HUES64 (cell line): Measurements from ENCODE around the gene KLHL42.

Experiments
- H3K27ac ChIP-seq: 2 replicates; pipeline ENCODE4 v1.7.0; 2013; ENCODE audit warnings: low read depth, low read length, inconsistent platforms
- H3K27me3 ChIP-seq: 2 replicates; pipeline ENCODE4 v1.6.1; 2013; ENCODE audit warnings: mild to moderate bottlenecking, low read length; ENCODE audit not compliant: insufficient read depth
- H3K36me3 ChIP-seq: 2 replicates; pipeline ENCODE4 v1.6.1; 2013; ENCODE audit warnings: mild to moderate bottlenecking, low read length; ENCODE audit not compliant: insufficient read depth
- H3K4me1 ChIP-seq: 2 replicates; pipeline ENCODE4 v1.6.1; 2013; ENCODE audit warnings: mild to moderate bottlenecking, low read length, moderate library complexity; ENCODE audit not compliant: insufficient read depth
- H3K4me3 ChIP-seq: 2 replicates; pipeline ENCODE4 v1.5.1; 2013; ENCODE audit warnings: mild to moderate bottlenecking, low read length, moderate library complexity
- H3K9ac ChIP-seq: 2 replicates; pipeline ENCODE4 v1.6.1; 2013; ENCODE audit warnings: mild to moderate bottlenecking, low read depth, low read length
- H3K9me3 ChIP-seq: 2 replicates; pipeline ENCODE4 v1.6.1; 2013; ENCODE audit warnings: low read depth, low read length; ENCODE audit not compliant: insufficient read depth
- WGBS: fragments of 150-250, 120-280 bp; methylation state at CpG from one replicate; pipeline ENCODE4 v1.1.7; 2013; ENCODE audit warnings: missing lambda C conversion rate; 5-methylcytosine and 5-hydroxymethylcytosine counted together

Gene KLHL42

DNA sequence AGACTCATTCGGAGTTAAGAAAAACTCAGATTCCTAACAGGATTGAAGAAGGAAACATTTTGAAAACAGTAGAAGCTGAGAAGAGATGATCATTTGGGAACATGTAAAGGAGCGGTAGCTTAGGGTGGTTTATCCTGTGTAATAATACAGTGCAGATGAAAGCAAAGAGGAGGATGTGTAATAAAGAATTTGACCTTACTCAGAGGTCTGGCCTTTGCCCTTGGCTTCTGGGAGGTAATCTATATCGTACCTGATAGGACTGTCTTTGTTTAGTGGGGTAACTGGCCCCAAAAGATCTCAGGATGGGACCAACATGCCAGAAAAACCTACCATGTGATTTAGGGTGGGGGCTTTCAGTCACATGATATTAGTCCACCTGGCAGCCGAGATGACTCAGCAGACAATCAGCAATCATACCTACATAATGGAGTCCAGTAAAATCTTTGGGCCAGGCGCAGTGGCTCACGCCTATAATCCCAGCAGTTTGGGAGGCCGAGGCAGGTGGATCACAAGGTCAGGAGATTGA, 23.3 kb upstream of the KLHL42 start:
- WGBS = 91% methylated on average over 7 of the region's 7 CpGs

GRCh38 chr12:27762757-27763156, 17.3 kb upstream of the KLHL42 start:
- no peaks in the 10 kb centered on the region for H3K36me3 ChIP-seq
- H3K9me3 ChIP-seq = no peaks in the 10 kb centered on the region
- WGBS = 90% methylated on average over 2 of the region's 2 CpGs
- H3K27me3 ChIP-seq = no peaks in the 10 kb centered on the region
- no peak overlapping the region for H3K9ac ChIP-seq
- H3K4me1 ChIP-seq = no peaks in the 10 kb centered on the region
- H3K27ac ChIP-seq = no peak overlapping the region
- no peak overlapping the region for H3K4me3 ChIP-seq

More for the DNA sequence above, 23.3 kb upstream of the KLHL42 start:
- H3K9me3 ChIP-seq = no peaks in the 10 kb centered on the region
- H3K9ac ChIP-seq = no peak overlapping the region
- no peaks in the 10 kb centered on the region for H3K27me3 ChIP-seq
- no peak overlapping the region for H3K27ac ChIP-seq
- H3K36me3 ChIP-seq = peaks cover 22% of the 10 kb centered on the region
- no peak overlapping the region for H3K4me3 ChIP-seq
- H3K4me1 ChIP-seq = peaks cover 6% of the 10 kb centered on the region; the same call in 1 of the 2 replicates

DNA sequence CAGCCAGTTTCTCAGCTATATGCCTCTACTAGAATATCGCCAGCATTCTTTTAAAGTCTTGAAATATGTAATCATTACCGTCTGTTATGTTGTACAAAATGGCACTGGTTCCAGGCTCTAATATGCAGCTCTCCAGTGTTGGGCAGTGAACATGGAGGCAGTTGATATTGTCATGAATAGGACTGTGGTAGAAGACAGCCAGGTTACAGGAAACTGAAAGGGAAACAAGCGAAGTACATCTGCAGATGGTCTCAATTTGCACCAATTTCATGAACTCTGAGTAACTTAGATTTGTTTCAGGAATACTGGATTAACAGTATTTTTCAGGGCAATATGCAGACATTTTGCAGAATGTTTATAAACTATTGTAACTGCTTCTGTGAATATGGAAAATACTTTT, 13.4 kb upstream of the KLHL42 start:
- Histone ChIP-seq H3K36me3 (no peaks in the 10 kb centered on the region), H3K27me3 (no peaks in the 10 kb centered on the region), H3K27ac (no peak overlapping the region), H3K9ac (no peak overlapping the region), H3K4me1 (no peaks in the 10 kb centered on the region), H3K4me3 (no peak overlapping the region), H3K9me3 (no peaks in the 10 kb centered on the region)
- 92% methylated on average over 3 of the region's 3 CpGs for WGBS

GRCh38 chr12:27769142-27769673, 10.8 kb upstream of the KLHL42 start:
- WGBS = 95% methylated on average over 8 of the region's 8 CpGs
- Histone ChIP-seq H3K27me3 (no peaks in the 10 kb centered on the region), H3K9ac (no peak overlapping the region), H3K36me3 (no peaks in the 10 kb centered on the region), H3K4me3 (no peak overlapping the region), H3K9me3 (no peaks in the 10 kb centered on the region), H3K4me1 (no peaks in the 10 kb centered on the region), H3K27ac (no peak overlapping the region)

GRCh38 chr12:27771481-27772327, 8.3 kb upstream of the KLHL42 start:
- no peak overlapping the region for H3K9ac ChIP-seq
- H3K4me1 ChIP-seq = no peaks in the 10 kb centered on the region
- H3K9me3 ChIP-seq = no peaks in the 10 kb centered on the region
- no peak overlapping the region for H3K4me3 ChIP-seq
- H3K36me3 ChIP-seq = no peaks in the 10 kb centered on the region
- H3K27me3 ChIP-seq = no peaks in the 10 kb centered on the region
- WGBS = 93% methylated on average over 2 of the region's 3 CpGs
- no peak overlapping the region for H3K27ac ChIP-seq

DNA sequence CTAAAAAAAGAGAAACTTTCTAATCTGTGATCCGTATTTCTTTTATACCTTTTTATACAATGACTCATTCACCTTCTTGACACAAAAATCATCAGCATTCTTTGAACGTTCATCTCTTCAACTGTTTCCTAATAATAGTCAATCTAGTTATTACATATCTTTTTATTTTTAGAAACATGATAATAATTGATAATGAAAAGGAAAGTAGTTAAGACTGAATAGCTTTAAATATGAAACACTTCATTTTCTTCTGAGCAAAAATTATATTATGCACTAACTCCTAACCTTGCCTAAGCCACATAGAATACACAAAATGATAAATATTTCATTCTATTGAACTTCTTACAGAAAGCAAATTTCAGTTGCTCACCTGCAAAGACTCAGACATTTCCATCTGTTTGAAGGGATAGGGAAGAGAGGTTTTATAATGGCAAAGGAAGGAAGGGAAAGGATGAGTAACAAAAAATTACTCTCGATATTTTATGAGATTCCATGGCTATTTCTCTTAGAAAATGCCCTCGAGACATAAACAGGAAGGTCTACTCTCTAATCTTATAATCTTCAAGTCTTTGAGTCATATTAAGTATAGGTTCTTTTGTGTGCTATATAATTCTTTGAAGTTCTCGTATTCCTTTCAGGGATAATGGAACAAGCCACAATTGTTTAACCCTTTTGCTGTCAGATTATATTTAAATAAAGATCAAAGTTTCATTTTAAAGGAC, 7.5 kb upstream of the KLHL42 start:
- H3K9ac ChIP-seq = no peak overlapping the region
- no peaks in the 10 kb centered on the region for H3K9me3 ChIP-seq
- no peaks in the 10 kb centered on the region for H3K27me3 ChIP-seq
- no peak overlapping the region for H3K27ac ChIP-seq
- WGBS = 100% methylated on average over 3 of the region's 5 CpGs
- H3K4me3 ChIP-seq = no peak overlapping the region
- H3K4me1 ChIP-seq = no peaks in the 10 kb centered on the region
- H3K36me3 ChIP-seq = no peaks in the 10 kb centered on the region

DNA sequence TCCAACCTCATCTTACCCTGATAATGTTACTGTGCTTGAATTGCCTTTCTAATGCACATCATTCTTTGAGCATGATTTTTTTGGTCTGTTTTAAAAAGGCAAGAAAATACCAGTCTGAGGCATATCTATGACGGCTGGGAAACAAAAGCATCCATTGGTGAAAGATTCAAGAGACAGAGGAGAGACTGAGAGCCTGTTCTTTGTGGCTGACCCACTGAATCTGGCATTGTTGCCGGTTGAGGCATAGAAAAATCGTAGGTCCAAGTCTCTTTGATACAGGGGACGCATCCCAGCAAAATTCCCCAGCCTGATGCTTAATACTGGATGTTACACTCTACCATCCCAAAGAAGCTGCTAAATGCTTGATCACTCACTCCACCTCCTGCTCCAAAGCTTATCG, 2.9 kb upstream of the KLHL42 start:
- 94% methylated on average over 5 of the region's 5 CpGs for WGBS
- peaks cover 4% of the 10 kb centered on the region; the same call in 1 of the 2 replicates for H3K36me3 ChIP-seq
- no peaks in the 10 kb centered on the region for H3K9me3 ChIP-seq
- peaks cover 18% of the 10 kb centered on the region for H3K4me1 ChIP-seq
- H3K27ac ChIP-seq = no peak overlapping the region
- no peak overlapping the region for H3K4me3 ChIP-seq
- H3K9ac ChIP-seq = no peak overlapping the region
- H3K27me3 ChIP-seq = no peaks in the 10 kb centered on the region

- 43% methylated on average over 1 of the region's 1 CpG for WGBS
- Histone ChIP-seq H3K27ac (no peak overlapping the region), H3K4me1 (peaks cover 29% of the 10 kb centered on the region), H3K4me3 (no peak overlapping the region), H3K9me3 (no peaks in the 10 kb centered on the region), H3K27me3 (no peaks in the 10 kb centered on the region), H3K36me3 (peaks cover 14% of the 10 kb centered on the region), H3K9ac (no peak overlapping the region)
Observed at GRCh38 chr12:27778206-27778605, 1.8 kb upstream of the KLHL42 start.

GRCh38 chr12:27779416-27779919, 565 bp upstream of the KLHL42 start:
- Histone ChIP-seq H3K36me3 (peaks cover 16% of the 10 kb centered on the region), H3K9me3 (no peaks in the 10 kb centered on the region), H3K9ac (peak overlapping the region; percentile 96), H3K27me3 (no peaks in the 10 kb centered on the region), H3K4me1 (peaks cover 29% of the 10 kb centered on the region), H3K27ac (peak overlapping the region; percentile 87), H3K4me3 (peak overlapping the region; percentile 86)
- 8% methylated on average over 36 of the region's 36 CpGs for WGBS

- Histone ChIP-seq H3K27ac (peak overlapping the region; percentile 87), H3K36me3 (peaks cover 20% of the 10 kb centered on the region), H3K9me3 (no peaks in the 10 kb centered on the region), H3K4me1 (peaks cover 34% of the 10 kb centered on the region), H3K4me3 (peak overlapping the region; percentile 86), H3K27me3 (no peaks in the 10 kb centered on the region), H3K9ac (peak overlapping the region; percentile 96)
- WGBS = 10% methylated on average over 27 of the region's 27 CpGs
Observed at GRCh38 chr12:27780612-27781408, 777 bp downstream of the KLHL42 start.
